NCI-H446 (cell line): ENCODE measurements around the gene PFKFB3.
A peak's percentile ranks its signal among the peaks of the same experiment; 100 is the strongest.
"Not testable (repeated sequence)": the region's sequence is repeated elsewhere in the genome, so short reads cannot be mapped to it uniquely, and the experiment has no call there.

ENCODE experiments used
- DNase-seq, 2 experiments: peaks; one replicate each; lab custom pipeline; 2025; lab: John Stamatoyannopoulos, UW

Gene PFKFB3

DNA sequence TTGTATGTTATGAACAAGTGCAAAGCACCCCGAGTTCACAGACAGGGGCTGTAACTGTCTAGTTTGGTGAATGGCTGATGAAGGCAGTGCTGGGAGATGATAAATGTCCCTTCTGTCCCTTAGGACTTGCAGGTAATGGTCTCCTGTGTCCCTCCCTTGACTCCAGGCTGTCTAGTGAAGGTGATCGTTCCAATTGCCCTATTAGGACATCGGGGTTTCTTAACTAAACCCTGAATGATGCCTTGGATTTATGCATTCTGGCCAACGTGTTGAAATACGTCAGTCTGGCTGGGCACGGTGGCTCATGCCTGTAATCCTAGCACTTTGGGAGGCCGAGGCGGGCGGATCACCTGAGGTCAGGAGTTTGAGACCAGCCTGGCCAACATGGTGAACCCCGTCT lies 69.4 kb downstream of the PFKFB3 start:
- no peak for DNase-seq

DNA sequence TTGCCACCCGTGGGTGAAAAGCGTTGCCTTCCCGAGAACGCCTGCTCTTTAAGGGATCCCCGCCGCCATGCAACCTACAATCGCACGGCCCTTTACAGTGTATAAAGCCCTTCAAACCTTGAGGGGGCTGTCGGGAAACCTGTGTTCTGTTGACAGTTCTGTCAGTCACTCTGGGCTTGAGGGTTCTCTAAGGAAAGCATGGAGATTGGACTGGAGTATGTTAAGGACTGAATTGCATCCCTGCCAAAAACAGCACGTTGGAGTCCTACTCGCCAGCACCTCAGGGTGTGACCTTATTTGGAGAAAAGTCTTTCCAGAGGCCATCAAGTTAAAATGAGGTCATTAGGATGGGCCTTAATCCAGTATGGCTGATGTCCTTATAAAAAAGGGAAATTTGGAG lies 70.6 kb downstream of the PFKFB3 start:
- DNase-seq = no peak

- no peak for DNase-seq
Measured at GRCh38 chr10:6274040-6274439, 71.3 kb downstream of the PFKFB3 start.

DNA sequence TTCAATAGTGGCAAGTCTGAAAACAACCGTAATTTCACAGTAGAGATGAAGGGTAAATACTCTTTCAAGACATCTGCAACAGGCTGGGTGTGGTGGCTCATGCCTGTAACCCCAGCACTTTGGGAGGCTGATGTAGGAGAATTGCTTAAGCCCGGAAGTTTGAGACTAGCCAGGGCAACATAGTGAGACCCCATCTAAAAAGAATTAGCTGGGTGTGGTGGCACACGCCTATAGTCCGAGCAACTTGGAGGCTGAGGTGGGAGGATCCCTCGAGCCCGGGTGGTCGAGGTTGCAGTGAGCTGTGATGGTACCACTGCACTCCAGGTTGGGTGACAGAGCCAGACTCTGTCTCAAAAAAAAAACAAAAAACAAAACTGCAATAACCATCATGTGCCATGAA lies 71.8 kb downstream of the PFKFB3 start:
- DNase-seq = no peak

DNA sequence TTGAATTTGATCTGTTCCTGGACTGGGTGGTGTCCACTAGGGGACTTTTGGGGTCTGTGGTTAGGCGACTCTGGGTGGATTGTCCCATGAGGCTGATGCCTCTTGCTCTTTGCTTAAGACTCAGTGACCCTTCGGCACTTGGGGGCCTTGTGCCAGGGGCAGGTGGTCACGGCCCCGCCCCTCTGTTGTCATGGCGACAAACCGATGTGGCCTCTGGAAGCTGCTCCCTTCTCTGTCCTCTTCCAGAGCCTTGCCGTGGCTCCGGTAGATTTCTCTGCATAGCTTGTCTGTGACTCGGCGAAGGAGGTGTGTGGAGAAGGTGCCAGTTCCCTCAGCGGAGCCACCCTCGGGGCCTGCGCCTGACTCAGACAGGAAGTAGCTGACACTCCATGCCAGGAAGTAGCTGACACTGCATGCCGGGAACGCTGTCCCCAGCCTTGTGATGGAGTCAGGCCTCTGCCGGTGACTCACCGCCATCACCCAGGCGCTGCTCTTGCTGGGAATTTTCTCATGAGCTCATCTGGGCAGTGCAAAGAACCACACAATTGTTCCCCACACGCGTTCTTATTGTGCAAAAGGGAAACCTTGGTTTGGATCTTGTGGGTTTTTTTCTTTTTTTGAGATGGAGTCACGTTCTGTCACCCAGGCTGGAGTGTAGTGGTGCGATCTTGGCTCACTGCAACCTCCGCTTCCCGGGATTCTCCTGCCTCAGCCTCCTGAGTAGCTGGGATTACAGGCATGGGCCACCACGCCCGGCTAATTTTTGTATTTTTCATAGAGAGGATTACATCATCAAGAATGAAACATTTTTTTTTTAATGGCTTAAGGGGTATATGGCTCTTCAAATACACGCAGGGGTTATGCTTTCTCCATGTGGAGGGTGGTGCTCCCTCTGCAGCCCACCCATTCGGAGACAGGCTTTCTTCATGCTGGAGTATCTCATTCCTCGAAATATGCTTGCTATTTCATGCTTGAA lies 72.6 kb downstream of the PFKFB3 start:
- DNase-seq = peak in 1 of 2 experiments; percentile 60

DNA sequence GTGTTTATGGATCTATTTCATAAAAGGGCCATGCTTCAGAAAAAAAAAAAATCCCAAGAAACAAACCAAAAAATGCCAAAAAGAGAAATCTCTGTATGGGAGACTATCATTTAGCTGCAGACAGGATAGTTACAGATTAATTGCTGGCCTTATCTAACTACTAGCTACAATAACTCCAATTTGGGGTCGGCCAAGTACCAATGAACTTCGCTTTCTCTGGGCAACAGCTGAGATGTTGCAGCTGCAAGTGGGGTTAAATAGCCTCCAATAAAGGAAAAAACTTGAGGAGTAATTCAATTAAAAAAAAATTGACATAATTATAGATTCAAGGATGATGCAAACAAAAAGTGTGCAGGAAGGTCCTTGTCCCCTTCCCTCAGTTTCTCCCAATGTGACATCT lies 73.6 kb downstream of the PFKFB3 start:
- no peak for DNase-seq

DNA sequence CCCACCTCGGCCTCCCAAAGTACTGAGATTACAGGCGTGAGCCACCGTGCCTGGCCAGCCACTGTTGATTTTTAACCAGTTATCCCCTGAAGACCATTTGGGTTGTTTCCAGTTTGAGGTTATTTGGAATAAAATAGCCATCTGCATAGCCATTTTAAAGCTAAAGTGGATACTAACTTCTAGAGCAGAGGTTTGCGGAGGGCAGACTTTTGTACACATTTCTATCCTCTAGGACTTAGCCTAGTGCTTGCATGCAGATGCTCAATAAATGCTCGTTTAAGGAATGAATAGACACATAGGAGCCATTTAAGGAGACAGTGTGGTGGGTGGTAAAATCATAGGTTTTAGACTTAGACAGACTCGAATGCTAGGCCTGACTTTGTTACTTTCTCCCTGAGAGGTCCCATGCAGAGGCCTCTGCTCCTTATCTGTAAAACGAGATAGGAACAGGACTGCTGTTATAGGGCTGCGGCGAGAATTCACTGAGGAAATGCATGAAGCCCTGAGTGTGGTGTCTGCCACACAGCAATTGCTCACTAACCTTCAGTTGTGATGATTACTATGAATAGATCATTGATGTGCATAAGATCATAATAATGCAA lies 75.9 kb downstream of the PFKFB3 start:
- DNase-seq = no peak

DNA sequence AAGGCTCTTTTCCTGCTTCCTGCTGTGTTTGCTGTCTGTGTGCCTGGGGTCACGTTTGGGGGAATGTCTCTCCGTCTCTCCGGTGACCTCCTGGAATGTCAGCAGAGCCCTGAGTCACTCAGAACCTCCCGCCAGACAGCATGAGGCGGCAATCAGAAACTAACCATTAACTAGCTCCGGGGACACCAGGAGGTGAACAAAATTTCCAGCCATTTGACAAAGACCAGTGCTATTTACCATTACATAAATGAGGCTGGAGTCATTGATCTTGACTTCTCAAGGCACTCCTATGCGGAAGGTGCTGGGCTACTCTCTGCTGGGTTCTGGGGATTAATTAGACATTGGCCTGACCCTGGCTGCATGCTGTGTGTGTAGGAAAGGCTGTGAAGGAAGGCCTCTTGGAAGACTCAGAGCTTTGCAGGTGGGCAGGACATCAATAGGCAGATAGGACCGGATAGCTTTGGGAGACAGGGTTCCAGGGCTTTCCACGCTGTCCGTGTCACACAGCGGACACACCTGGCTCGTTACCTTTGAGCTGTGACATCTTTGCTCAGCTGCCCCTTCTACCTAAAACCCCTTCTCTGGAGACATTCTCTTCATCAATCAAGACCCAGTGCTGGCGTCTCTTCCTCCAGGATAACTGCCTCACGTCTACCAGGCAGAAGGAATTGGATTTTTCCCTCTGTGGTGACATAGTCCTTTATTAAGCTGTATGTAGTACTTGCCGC lies 77.0 kb downstream of the PFKFB3 start:
- DNase-seq = no peak

GRCh38 chr10:6280291-6280690 lies 77.6 kb downstream of the PFKFB3 start:
- DNase-seq = no peak

DNA sequence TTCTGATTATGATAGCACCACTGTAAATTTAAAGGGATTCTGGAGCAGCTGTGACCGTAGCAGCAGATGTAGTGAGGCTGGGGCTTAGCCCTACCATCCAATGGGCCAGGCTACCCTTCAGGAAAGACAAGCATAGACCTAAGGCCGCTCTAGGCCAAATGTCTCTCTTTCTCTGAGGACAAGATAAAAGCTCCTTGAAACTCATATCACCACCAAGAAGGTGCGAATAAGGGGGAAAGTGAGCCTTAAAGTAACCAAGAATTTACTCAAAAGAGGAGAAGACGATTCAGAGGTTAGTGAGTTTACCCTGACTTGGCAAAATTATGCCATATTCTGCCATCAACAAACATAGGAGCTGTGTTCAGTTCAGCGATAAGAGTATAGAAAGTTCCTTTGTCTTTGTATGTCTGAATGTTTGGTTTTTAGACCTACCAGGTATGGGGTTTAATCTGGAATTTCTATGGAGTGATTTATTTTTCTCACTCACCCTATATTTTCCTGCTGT lies 79.8 kb downstream of the PFKFB3 start:
- DNase-seq = no peak

DNA sequence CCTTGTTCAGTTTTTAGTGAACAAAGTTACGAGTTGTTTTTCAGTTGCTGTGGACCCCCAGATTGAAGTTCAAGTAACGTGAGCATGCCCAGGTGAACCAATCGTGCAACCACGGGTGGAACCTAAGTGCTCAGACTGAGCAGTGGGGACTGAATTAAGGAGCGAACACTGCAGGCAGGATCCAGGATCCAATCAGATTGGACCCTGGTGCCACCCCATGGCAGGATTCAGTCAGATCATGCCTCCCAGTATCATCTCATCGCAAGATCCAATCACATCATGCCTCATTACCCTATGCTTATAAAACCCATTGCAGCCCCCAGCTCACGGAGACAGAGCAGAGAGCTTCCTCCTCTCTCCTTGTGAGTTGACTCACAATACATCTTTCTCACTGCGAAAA lies 80.9 kb downstream of the PFKFB3 start:
- DNase-seq = no peak

GRCh38 chr10:6290621-6291020 lies 87.9 kb downstream of the PFKFB3 start:
- not testable (repeated sequence) for DNase-seq

- no peak for DNase-seq
Measured at GRCh38 chr10:6292741-6293151, 90.0 kb downstream of the PFKFB3 start.

GRCh38 chr10:6296425-6296824 lies 93.7 kb downstream of the PFKFB3 start:
- not testable (repeated sequence) for DNase-seq

GRCh38 chr10:6296828-6297251 lies 94.1 kb downstream of the PFKFB3 start:
- no peak for DNase-seq

DNA sequence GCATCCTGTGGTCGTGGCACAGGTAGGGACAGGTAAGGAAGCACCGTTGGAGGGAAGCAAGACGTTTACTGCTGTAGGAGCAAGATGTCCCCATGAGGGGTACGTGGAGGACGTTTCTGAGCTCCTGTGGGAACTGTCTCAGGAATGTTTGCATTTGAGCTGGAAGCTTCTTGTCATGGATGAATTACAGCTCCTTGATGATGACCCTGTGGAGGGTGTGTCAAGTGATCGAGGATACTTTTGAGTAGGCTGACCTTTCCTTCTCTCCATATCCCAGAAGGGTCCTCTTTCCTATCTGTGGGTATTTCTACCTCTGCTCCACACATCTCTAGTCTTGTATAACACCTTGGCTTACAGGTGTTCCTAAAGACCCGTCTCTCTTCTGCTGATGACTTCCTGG lies 94.8 kb downstream of the PFKFB3 start:
- DNase-seq = no peak

GRCh38 chr10:6297951-6298381 lies 95.2 kb downstream of the PFKFB3 start:
- no peak for DNase-seq

- no peak for DNase-seq
Measured at GRCh38 chr10:6298428-6298827, 95.7 kb downstream of the PFKFB3 start.

GRCh38 chr10:6299234-6299633 lies 96.5 kb downstream of the PFKFB3 start:
- DNase-seq = no peak

DNA sequence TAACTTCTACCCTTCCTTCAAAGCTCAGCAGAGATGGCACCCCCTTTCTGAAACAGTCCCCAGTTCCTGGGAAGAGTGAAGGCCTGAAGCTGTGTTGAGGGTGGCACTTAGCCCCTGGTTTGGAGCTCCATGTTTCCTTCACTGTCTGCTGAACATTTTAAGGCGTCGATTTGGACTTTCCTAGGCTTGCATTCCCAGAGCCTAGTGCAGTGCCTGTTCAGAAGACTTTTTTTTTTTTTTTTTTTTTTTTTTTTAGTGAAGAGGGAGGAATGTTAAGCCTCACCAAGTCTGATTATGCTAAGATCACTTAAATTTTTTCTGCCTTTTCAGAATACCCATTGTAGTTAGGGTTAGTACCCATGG lies 97.0 kb downstream of the PFKFB3 start:
- DNase-seq = no peak

GRCh38 chr10:6300106-6300783 lies 97.5 kb downstream of the PFKFB3 start:
- no peak for DNase-seq
